Measurements from ENCODE around the gene KIRREL3. TPM values are rescaled to one million over a fixed set of nuclear protein-coding genes. Genes with fewer than 3 reads are reported as not detected.

The KIRREL3 gene
- total and polyA plus RNA-seq, 9 of the 15 experiments (the other 6 are each of a cell fraction or from before 2014, with no cell fraction given), result 0.04 to 0.10 TPM; not detected in 7

DNA sequence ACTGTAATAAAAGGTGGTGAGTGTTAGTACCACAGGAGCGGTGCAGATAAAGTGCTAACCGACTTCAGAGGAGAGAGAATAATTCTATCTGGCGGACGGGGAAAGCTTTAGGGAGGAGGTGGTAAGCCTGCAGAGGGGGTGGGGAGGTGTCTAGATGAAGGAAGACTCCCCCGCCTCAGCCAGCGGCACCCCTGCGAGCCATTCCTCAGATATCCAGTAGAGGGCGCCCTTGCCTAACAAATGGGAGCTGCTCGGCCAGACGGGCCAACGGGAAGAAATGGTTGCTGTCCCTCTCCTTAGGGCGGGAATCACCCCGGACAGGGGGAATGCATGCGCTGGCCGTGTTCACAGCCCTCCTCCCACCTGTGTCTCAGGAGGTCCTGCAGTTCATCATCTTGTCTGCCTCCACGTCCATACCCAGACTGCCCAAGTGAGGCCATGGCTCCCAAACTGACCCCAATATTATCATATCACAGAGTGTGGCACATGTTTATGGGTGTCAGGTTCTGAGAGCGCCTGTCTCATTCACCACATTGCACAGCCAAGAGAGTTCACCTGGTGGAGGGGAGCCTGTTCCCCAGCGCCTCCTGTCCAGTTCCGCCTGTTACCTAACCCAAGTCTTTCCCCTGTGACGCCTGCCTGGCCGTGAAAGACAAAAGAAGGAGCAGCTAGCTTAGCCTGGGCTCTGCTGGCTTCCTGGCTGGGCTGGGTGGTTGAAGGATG, 559.6 kb downstream of the KIRREL3 start:
- H3K27me3 ChIP-seq (ENCODE audit: control insufficient read depth in 2 of 2, insufficient read depth in 2 of 2, low read length in 2 of 2), result peaks cover 4 to 42% of the 10 kb centered on the region in 2 experiments; a peak in 3 of 5 replicates
- peak; percentile 73 for FAIRE-seq
- peak; percentile 87 to 96 (median 94) for DNase-seq (ENCODE audit: extremely low read depth in 1 of 4, low spot score in 3 of 4)
- intact Hi-C loops (cut with micrococcal nuclease), result loop anchor here (1.0 to 10.0 kb wide), 7 partner anchors 40 to 1716 kb away; no protein-coding TSS in a partner anchor
- in situ Hi-C loops (cut with MboI), result no loop called here
- peak overlapping the region; percentile 23; the same call in 1 of the 2 replicates for H3K4me2 ChIP-seq (ENCODE audit: insufficient read depth, low read length)
- 0 out of 2 replicates have a peak overlapping the region, but pooled peaks have one; percentile 19 for H2AFZ ChIP-seq (ENCODE audit: low read depth, low read length)
- POLR2A ChIA-PET, result interaction anchor here (0.6 kb wide), 1 partner anchor 910 kb away, joined by 4 read pairs; no protein-coding TSS in a partner anchor
- peak; percentile 96 for ATAC-seq
- no peak overlapping the region for H3K4me3 ChIP-seq
- peaks cover 0 to 4% of the 10 kb centered on the region in 2 experiments; a peak in 4 of 5 replicates for H3K4me1 ChIP-seq (replicated peaks in 1 of 2; ENCODE audit: control insufficient read depth in 2 of 2, insufficient read depth in 2 of 2, low read length in 2 of 2)
- CTCF ChIA-PET (ENCODE audit: low intra/inter-chr PET ratio), result interaction anchor here (0.7 to 1.8 kb wide), 3 partner anchors 40 to 1717 kb away, joined by 3 to 6 read pairs (median 5); no protein-coding TSS in a partner anchor
- 7% methylated on average over 21 of the region's 21 CpGs for WGBS (ENCODE audit: insufficient coverage, low coverage, missing lambda C conversion rate)
- H3K9ac ChIP-seq (ENCODE audit: insufficient read depth in 1 of 2, low read depth in 2 of 2, low read length in 2 of 2), result peak overlapping the region in 1 of 2 experiments; percentile 18; a peak in 1 of 4 replicates
- no peaks in the 10 kb centered on the region for H3K79me2 ChIP-seq (ENCODE audit: control insufficient read depth, insufficient read depth, low read length)
- H3K36me3 ChIP-seq (ENCODE audit: control insufficient read depth, insufficient read depth, low read length), result no peaks in the 10 kb centered on the region
- no peaks in the 10 kb centered on the region for H3K9me3 ChIP-seq (replicated peaks; ENCODE audit: control insufficient read depth, insufficient read depth, low read depth, low read length)
- BruUV-seq (replicated peaks), result no TSS peak
- no peak overlapping the region for H3K27ac ChIP-seq (ENCODE audit: extremely low read depth, low read depth, low read length)
- no peaks in the 10 kb centered on the region for H3K9me1 ChIP-seq (ENCODE audit: control insufficient read depth, insufficient read depth, low read length)
- peaks cover 12% of the 10 kb centered on the region; the same call in 1 of the 2 replicates for H4K20me1 ChIP-seq (replicated peaks; ENCODE audit: control insufficient read depth, insufficient read depth, low read length)
- TF ChIP-seq ARID2 (IDR thresholded peaks at IDR 0.05) (peak; percentile 29; the same call in 1 of the 2 replicates), RCOR1 (IDR thresholded peaks at IDR 0.05; ENCODE audit: borderline replicate concordance in 1 of 2, low read depth in 2 of 2, low read length in 2 of 2) (peak in 1 of 2 experiments; percentile 44; a peak in 1 of 4 replicates), CXXC5 (CRISPR knock-in tag; IDR thresholded peaks at IDR 0.05) (peak; percentile 30; the same call in 1 of the 2 replicates), NEUROD1 (IDR thresholded peaks at IDR 0.05; ENCODE audit: borderline replicate concordance, low read depth, low read length, partially characterized antibody) (no peak), CBFA2T3 (IDR thresholded peaks at IDR 0.05) (0 out of 2 replicates have a peak, but pooled peaks have one; percentile 6), EGR1 (conservative IDR thresholded peaks at IDR 0.05) (peak; percentile 69), ZNF24 (IDR thresholded peaks at IDR 0.05) (peak; percentile 70; the same call in 1 of the 2 replicates), STAG1 (CRISPR knock-in tag; IDR thresholded peaks at IDR 0.05; ENCODE audit: borderline replicate concordance) (peak; percentile 53; the same call in 1 of the 2 replicates), RB1 (IDR thresholded peaks at IDR 0.05; ENCODE audit: low read depth) (peak; percentile 50; the same call in 1 of the 2 replicates), CTBP1 (IDR thresholded peaks at IDR 0.05; ENCODE audit: borderline replicate concordance) (peak; percentile 60; the same call in 1 of the 2 replicates), MAFG (tag; conservative IDR thresholded peaks at IDR 0.05) (no peak)
- TF ChIP-seq, protein P1, sequence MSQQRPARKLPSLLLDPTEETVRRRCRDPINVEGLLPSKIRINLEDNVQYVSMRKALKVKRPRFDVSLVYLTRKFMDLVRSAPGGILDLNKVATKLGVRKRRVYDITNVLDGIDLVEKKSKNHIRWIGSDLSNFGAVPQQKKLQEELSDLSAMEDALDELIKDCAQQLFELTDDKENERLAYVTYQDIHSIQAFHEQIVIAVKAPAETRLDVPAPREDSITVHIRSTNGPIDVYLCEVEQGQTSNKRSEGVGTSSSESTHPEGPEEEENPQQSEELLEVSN (IDR thresholded peaks at IDR 0.05; ENCODE audit: borderline replicate concordance in 1 of 2, extremely low read depth in 1 of 2, insufficient read depth in 1 of 2, insufficient read length in 1 of 2, low read depth in 1 of 2, low read length in 1 of 2, poor library complexity in 1 of 2, severe bottlenecking in 1 of 2), result peak; percentile 33 to 67
- TF ChIP-seq, protein P2, sequence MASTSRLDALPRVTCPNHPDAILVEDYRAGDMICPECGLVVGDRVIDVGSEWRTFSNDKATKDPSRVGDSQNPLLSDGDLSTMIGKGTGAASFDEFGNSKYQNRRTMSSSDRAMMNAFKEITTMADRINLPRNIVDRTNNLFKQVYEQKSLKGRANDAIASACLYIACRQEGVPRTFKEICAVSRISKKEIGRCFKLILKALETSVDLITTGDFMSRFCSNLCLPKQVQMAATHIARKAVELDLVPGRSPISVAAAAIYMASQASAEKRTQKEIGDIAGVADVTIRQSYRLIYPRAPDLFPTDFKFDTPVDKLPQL (IDR thresholded peaks at IDR 0.05; ENCODE audit: extremely low read depth, insufficient read length), result no peak
- TF ChIP-seq, protein P3, sequence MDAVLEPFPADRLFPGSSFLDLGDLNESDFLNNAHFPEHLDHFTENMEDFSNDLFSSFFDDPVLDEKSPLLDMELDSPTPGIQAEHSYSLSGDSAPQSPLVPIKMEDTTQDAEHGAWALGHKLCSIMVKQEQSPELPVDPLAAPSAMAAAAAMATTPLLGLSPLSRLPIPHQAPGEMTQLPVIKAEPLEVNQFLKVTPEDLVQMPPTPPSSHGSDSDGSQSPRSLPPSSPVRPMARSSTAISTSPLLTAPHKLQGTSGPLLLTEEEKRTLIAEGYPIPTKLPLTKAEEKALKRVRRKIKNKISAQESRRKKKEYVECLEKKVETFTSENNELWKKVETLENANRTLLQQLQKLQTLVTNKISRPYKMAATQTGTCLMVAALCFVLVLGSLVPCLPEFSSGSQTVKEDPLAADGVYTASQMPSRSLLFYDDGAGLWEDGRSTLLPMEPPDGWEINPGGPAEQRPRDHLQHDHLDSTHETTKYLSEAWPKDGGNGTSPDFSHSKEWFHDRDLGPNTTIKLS (IDR thresholded peaks at IDR 0.05; ENCODE audit: borderline replicate concordance, low read depth), result 0 out of 2 replicates have a peak, but pooled peaks have one; percentile 25
- TF ChIP-seq, protein P4, sequence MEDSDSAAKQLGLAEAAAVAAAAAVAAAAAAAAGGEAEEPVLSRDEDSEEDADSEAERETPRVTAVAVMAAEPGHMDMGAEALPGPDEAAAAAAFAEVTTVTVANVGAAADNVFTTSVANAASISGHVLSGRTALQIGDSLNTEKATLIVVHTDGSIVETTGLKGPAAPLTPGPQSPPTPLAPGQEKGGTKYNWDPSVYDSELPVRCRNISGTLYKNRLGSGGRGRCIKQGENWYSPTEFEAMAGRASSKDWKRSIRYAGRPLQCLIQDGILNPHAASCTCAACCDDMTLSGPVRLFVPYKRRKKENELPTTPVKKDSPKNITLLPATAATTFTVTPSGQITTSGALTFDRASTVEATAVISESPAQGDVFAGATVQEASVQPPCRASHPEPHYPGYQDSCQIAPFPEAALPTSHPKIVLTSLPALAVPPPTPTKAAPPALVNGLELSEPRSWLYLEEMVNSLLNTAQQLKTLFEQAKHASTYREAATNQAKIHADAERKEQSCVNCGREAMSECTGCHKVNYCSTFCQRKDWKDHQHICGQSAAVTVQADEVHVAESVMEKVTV (CRISPR knock-in tag; IDR thresholded peaks at IDR 0.05), result peak; percentile 81

All from K562 (cell line).